Measurements from ENCODE around the gene GAREM1. TPM values are rescaled to one million over a fixed set of nuclear protein-coding genes. Genes with fewer than 3 reads are reported as not detected.

GAREM1 gene
- total RNA-seq, 1 donor from 2014 or later = 5.1 TPM

GRCh38 chr18:32335228-32335627, 135.5 kb downstream of the GAREM1 start:
- Histone ChIP-seq H3K36me3 (no peaks in the 10 kb centered on the region), H3F3A (ENCODE audit: low read depth) (no peaks in the 10 kb centered on the region), H3K9ac (no peak overlapping the region), H4K20me1 (ENCODE audit: low read depth) (no peaks in the 10 kb centered on the region), H2AFZ (replicated peaks) (no peak overlapping the region), H3K4me3 (no peak overlapping the region), H3K27ac (no peak overlapping the region), H3K9me3 (ENCODE audit: low read depth) (no peaks in the 10 kb centered on the region), H3K79me2 (ENCODE audit: low read depth) (no peaks in the 10 kb centered on the region), H3K4me2 (no peak overlapping the region), H3K27me3 (no peaks in the 10 kb centered on the region), H3K4me1 (peaks cover 16% of the 10 kb centered on the region)
- no peaks in the 10 kb centered on the region for H3K4me1 Mint-ChIP-seq
- no peaks in the 10 kb centered on the region for H3K27me3 Mint-ChIP-seq (ENCODE audit: insufficient read depth, low read depth)
- no peaks in the 10 kb centered on the region for H3K36me3 Mint-ChIP-seq
- peak; percentile 23 for DNase-seq (ENCODE audit: low spot score)
- no peak overlapping the region for H3K27ac Mint-ChIP-seq
- TF ChIP-seq CTCF (IDR thresholded peaks at IDR 0.05) = no peak
- TF ChIP-seq EZH2phosphoT487 (IDR thresholded peaks at IDR 0.05) = no peak
- no peak for TF ChIP-seq EZH2 (IDR thresholded peaks at IDR 0.05)
- H3K9me3 Mint-ChIP-seq = no peaks in the 10 kb centered on the region
- no peak overlapping the region for H3K4me3 Mint-ChIP-seq

GRCh38 chr18:32333781-32334180, 136.9 kb downstream of the GAREM1 start:
- Mint-ChIP-seq H3K27ac (no peak overlapping the region), H3K4me1 (no peaks in the 10 kb centered on the region), H3K9me3 (no peaks in the 10 kb centered on the region), H3K4me3 (no peak overlapping the region), H3K36me3 (no peaks in the 10 kb centered on the region), H3K27me3 (ENCODE audit: insufficient read depth, low read depth) (no peaks in the 10 kb centered on the region)
- Histone ChIP-seq H3F3A (ENCODE audit: low read depth) (no peaks in the 10 kb centered on the region), H4K20me1 (ENCODE audit: low read depth) (no peaks in the 10 kb centered on the region), H3K4me2 (no peak overlapping the region), H3K27ac (no peak overlapping the region), H2AFZ (replicated peaks) (no peak overlapping the region), H3K79me2 (ENCODE audit: low read depth) (no peaks in the 10 kb centered on the region), H3K9me3 (ENCODE audit: low read depth) (no peaks in the 10 kb centered on the region), H3K9ac (no peak overlapping the region), H3K4me3 (no peak overlapping the region), H3K4me1 (peaks cover 16% of the 10 kb centered on the region), H3K36me3 (no peaks in the 10 kb centered on the region), H3K27me3 (no peaks in the 10 kb centered on the region)
- peak; percentile 9 for DNase-seq (ENCODE audit: low spot score)
- no peak for TF ChIP-seq CTCF (IDR thresholded peaks at IDR 0.05)
- no peak for TF ChIP-seq EZH2phosphoT487 (IDR thresholded peaks at IDR 0.05)
- no peak for TF ChIP-seq EZH2 (IDR thresholded peaks at IDR 0.05)

- no peaks in the 10 kb centered on the region for H4K20me1 ChIP-seq (ENCODE audit: low read depth)
- Mint-ChIP-seq H3K4me1 (peaks cover 2% of the 10 kb centered on the region), H3K9me3 (no peaks in the 10 kb centered on the region), H3K36me3 (no peaks in the 10 kb centered on the region), H3K4me3 (no peak overlapping the region), H3K27me3 (ENCODE audit: insufficient read depth, low read depth) (no peaks in the 10 kb centered on the region), H3K27ac (no peak overlapping the region)
- no peak for TF ChIP-seq EZH2 (IDR thresholded peaks at IDR 0.05)
- TF ChIP-seq EZH2phosphoT487 (IDR thresholded peaks at IDR 0.05) = no peak
- TF ChIP-seq CTCF (IDR thresholded peaks at IDR 0.05) = no peak
- H3K9ac ChIP-seq = no peak overlapping the region
- no peak overlapping the region for H3K4me2 ChIP-seq
- no peaks in the 10 kb centered on the region for H3K36me3 ChIP-seq
- no peaks in the 10 kb centered on the region for H3K79me2 ChIP-seq (ENCODE audit: low read depth)
- H3K9me3 ChIP-seq (ENCODE audit: low read depth) = no peaks in the 10 kb centered on the region
- H3K27me3 ChIP-seq = no peaks in the 10 kb centered on the region
- H3K4me3 ChIP-seq = no peak overlapping the region
- H3F3A ChIP-seq (ENCODE audit: low read depth) = no peaks in the 10 kb centered on the region
- no peak overlapping the region for H2AFZ ChIP-seq (replicated peaks)
- no peak overlapping the region for H3K27ac ChIP-seq
- DNase-seq (ENCODE audit: low spot score) = no peak
- peaks cover 16% of the 10 kb centered on the region for H3K4me1 ChIP-seq
Observed at GRCh38 chr18:32332708-32333107, 138.0 kb downstream of the GAREM1 start.

Measured in neural progenitor cell (in vitro differentiated cells).